GM21576 (cell line): Measurements from ENCODE around the gene SEMA6A.

Experiments
- ATAC-seq: cut with Tn5 transposase; IDR thresholded peaks from one replicate; pipeline ENCODE4 v1.9.1; 2021; ENCODE audit warnings: mild to moderate bottlenecking, moderate library complexity; ENCODE audit not compliant: unreplicated experiment

Gene SEMA6A

DNA sequence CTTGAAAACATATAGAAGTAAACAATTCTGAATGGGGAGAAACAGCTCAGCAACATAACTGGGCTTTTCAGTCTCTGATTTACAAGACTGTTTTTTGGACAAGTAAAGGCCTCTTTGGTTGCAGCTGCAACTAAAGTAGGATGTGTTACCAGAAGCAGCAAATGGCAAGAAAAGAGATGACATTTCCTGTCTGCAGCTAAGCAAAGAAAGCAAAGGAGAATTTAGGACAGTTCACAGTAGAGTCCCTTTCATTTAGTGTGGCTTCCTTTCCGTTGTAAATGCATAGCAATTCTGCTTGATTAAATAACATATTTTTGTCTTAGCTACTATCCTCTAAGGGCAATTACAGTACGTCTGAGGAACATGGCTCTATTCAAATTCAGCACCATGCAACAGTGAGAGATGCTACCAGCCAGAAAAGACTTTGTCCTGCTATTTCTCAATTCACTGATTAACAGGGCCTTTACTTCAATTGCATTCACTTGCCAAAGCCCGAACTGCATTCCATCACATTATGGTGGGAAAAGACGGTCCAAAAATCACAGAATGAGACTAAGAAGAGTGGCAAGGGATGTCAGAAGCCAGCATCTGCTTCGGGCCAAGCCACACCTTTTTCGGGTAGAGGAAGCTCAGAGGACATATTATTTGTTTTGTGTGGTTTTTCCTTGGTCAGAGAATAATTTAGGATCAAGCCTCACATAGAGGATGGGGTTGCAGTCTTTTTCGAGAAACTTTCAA lies 107.7 kb downstream of the SEMA6A start:
- no peak for ATAC-seq

DNA sequence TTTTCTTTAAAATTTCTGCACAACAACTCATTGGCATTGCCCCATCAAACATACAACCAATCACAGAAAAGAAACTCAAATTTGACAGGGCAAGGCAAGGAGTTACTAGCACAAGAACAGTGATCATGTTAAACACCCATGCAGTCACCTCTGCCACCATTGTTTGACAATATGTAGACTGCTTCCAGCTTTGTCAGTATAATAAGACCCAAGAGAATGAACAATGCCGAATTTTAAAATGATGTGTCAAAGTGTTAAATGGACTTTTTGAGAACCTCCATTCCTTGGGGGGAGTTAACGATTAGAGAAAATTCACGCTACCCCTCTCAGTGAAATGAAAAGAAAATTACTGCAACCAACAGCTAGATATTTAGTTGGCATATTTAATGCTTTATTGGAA lies 109.2 kb downstream of the SEMA6A start:
- no peak for ATAC-seq

DNA sequence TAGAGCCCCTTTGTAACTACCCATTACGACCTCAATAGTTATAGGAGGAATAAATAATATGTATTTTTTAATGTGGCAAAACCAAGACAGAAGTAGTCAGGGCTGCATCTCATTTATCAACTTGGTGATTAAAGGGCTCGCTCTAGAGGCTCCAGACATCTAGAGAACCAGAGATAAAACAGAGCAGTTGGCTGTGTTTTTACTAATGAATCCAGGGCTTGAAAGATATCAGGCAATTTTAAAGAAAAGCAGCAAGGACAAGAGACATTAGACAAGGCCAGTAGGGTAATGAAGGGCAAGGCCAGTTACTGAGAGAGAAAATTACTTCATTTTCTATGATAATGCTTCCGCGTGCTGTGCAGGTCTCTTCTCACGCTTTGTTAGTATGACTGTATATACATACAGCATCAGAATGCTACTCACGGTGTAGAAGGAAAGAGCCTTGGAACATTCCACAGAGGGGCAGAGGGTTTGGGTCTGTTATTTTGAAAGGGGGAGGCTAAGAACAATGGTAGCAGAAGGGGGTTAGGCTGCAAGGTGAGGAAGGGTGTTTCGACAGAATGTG lies 110.4 kb downstream of the SEMA6A start:
- ATAC-seq: no peak

DNA sequence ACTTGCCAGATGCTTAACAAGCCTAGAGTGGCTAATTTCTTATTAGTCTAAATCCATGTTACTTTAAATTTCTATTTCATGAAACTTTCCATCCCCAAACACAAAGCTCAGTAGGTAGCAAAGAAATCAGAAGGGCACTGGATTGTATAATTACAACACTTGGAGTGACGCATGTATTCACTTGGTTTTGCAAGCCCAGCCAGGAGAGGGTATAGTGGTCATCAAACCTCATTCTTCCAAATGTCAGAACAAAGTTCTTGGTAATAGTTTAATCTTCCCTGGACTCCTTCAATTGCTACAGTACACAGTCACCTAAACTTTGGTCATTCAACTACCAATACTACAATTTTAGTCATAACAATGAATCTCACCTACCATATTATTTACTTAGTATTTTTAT lies 112.1 kb downstream of the SEMA6A start:
- ATAC-seq: no peak

DNA sequence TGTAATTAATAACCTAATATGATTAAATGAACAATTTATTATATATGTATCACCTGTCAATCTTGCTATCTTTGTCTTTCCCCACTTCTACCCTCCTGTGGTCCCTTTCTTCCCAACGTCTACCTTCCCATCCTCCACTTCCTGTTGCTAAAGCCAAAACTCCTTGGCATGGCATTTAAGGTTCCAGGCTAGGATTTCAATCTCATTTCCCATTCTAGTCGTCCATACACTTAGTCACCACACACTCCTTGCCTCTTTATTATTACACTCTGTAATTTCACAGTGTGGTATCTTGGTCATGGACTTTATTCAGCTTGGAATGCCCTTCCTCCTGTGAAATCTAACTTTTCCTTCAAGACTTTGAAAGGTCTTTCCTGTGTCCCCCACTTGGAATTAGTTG lies 115.3 kb downstream of the SEMA6A start:
- no peak for ATAC-seq

DNA sequence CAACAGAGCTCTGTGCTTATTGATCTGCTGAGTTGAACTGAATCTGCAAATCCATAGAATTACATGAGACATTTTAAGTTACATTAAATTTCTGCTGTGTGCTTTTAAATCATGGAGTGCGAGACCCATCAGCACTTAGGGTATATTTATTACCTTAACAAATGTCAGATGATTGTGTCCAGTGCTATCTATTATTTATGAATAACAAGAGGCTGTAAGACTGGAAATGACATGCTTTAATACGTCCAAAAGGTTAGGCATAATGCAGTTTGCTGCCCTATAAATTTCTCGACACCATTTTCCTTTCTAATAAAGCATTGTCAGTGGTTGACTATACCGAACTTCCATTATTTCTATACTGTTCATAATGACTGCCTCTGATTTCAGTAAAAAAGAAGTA lies 117.6 kb downstream of the SEMA6A start:
- ATAC-seq: no peak

DNA sequence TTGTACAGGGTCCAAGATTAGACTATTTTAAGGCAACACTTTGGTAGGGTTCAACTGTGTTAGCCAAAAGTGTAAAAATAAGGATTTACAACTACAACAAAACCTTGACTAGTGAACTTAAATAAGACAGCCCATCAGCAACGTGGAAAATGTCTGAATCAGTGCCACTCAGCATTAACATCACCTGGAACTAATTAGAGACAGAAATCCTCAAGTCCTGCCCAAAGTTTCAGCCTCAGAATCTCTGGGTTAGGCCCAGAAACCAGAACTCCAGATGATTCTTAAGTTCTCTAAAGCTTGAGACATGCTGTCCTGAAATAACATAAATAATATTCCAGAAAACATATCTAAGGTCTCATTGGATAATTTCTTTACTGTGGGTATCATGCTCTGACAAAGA lies 118.6 kb downstream of the SEMA6A start:
- no peak for ATAC-seq

DNA sequence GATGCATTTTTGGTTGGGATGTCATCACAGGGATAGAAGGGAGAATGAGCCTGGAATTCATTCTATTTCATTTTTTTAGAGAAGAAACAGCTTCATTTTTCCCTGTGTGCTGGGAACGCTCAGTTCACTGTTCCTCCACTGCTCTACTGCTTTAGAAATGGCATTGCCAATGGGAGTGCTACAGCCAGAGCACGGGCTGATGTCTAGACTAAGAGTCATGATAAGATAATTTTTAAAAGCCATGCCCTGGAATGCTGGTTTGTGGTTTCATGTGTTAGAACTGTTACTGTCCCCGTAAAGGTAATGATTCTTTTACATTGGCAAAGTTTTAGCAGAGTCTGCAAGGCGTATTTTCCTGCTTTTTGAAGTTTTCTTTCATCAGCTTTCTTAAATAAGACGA lies 119.6 kb downstream of the SEMA6A start:
- no peak for ATAC-seq

DNA sequence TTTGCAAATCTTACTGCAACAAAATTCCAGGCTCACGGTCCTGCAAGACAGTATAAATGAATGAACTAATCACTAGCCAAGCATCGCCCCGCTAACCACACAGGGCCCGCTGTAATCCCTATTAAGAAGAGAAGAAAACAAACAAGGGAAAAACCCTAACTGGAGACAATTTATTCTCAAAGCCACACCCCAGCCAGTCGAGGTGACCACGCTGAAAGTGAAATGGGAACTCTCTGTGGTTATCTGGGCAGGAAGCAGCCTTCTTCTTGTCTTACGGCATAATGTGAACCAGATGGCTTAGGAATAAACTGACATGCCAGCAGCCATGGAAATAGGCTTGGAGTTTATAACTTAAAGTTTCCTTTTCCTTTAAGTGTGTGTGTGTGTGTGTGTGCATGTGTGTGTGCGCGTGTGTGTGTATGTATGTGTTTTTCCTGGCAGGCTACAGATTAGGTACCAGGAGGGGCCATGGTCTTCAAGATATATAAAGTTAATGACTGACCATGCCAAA lies 120.2 kb downstream of the SEMA6A start:
- ATAC-seq: peak; percentile 99

DNA sequence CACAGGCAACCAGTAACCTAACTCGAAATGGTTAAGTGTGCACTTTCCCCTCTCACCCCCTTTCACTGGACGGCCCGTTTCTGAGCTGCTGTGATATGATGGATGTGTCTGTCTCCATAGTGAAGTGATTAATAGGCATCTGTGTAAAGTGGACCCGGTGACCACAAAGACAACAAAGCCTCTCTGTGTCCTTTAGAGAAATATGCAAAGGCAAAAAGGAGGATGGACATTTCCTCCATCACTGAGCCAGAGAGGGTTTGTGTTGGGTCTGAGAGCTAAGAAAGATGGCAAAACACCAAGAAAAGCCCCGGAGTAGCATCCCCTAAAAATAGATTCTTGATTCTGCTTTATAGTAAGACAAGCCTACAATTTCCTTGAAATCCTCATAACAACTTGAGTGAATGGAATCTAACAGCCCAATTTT lies 120.6 kb downstream of the SEMA6A start:
- ATAC-seq: peak; percentile 8

DNA sequence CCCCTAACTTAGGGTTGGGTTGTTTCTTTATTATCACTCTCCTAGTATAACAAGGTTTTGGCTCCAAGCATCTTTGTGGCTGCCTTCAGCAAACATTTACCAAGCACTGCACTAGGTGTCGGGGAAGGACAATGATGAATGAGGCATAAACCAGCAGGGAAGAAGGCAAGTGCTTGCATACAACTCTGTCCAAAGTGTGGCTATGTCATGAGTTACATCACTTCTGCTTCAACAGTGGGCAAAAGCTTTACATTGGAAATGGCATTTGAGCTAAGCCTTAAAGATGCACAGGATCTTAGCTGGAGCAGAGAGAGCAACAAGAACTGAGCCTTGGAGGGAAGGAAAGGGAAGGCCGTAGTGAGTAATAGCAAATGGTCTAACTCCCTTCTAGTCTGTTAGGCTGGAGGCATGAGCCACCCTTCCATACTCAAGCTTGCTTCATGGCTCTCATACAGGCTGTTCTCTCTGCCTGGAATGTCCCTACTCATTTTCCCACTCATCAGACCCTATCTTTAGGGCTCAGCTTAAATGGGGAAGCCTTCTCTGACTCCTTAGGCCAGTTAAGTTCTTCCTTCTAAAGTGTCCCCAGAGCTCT lies 121.8 kb downstream of the SEMA6A start:
- ATAC-seq: no peak

DNA sequence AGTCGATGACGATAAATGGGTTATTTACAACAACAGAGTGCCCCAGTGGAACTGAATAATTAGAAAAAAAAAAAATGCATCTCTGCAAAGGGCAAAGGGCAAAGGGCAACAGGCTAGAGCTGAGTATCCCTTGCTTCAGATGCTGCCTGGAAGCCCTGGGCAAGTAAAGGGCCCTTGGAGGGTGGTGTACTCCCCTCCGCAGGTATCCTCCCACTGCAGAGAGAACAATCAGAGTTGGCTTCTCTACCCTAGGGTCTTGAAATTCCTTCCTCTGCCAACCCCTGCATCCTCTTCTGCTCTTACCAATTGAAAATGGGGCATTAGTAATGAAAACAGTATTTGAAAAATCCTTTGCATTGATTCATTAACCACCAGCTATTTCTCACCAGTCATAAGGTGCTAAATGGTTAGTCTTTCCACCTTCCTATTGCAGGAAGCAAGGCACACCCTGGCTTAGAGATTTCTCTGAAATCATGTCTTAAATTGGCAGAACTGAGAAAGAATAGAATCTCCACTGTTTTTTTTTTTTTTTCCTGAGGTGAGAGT lies 122.6 kb downstream of the SEMA6A start:
- ATAC-seq: no peak

DNA sequence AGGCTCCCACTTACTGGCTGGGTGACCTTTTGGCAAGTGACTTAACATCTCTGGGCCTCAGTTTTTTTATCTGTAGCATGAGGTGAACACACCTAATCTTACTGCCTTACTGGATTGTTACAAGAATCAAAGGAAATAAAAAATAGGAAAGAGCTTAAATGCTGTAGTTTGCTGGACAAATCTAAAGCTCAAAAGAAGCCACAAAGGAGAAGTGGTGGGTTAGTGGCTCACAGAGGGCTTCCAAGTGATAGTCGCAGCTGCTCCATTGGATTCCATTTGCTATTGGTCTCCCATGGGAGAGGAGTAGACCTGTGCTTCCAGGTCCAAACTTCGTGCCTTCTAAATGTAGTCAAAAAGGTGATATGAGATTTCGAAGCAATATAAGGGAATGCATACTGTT lies 123.6 kb downstream of the SEMA6A start:
- no peak for ATAC-seq

DNA sequence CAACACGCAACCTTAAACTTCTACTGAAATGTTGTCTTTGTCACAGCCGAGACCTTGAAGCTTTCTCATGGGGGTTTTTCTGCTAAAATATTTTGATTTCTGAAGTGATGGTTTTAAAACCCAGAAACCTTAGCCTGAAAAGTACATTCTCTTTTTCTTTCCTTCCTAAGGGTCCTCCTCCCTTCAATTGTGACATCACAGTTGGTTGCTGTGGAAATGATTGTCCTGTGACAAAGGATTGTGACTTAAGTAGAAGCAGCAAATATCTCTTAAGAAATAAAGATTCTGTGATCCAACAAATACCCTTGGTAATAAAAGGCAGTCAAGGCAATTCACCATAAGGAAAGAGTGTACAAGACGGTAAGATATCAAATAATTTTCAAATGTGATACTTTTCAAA lies 125.2 kb downstream of the SEMA6A start:
- no peak for ATAC-seq

DNA sequence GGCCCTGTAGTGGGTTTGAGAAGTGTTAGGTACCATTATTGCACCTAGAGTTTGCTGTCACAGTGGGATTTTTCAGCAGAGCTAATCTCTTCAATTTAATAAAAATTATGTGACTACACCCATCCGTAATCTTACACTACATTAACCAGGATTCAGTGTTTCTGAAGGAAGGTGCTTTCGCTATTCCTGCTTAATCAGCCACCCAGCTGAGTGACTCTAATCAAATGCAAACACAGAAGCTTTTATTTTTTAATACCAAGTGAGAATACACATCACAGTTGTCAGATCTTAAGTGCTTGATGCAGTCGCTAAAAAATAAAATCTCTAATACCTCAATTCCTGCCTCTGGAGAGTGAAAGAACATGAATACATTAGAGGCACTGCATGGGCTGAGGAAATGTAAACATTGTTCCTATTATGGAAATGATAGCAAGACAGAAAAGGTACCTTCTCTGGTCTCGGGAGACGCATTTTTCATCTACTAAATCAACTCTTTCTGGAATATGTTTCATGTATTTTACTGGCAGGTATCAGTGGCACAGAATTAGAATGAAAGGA lies 125.7 kb downstream of the SEMA6A start:
- no peak for ATAC-seq

DNA sequence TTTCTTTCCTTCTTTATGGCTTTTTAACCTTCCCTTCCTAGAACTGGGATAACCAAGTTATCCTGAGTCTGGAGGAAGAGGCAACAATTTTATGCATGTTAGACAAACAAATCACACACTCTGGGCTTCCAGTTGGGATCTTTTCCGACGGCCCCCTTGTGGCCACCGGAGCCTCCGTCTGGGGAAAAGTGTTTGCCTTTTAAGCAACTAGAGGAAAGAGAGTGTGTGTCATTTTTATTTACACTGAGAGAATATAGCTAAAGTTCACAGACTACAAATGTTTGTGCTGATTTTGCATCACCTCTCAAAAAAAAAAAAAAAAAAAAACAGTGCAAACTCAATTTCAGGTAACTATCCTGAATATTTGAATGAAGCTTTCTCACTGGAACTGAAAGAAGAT lies 126.2 kb downstream of the SEMA6A start:
- no peak for ATAC-seq

DNA sequence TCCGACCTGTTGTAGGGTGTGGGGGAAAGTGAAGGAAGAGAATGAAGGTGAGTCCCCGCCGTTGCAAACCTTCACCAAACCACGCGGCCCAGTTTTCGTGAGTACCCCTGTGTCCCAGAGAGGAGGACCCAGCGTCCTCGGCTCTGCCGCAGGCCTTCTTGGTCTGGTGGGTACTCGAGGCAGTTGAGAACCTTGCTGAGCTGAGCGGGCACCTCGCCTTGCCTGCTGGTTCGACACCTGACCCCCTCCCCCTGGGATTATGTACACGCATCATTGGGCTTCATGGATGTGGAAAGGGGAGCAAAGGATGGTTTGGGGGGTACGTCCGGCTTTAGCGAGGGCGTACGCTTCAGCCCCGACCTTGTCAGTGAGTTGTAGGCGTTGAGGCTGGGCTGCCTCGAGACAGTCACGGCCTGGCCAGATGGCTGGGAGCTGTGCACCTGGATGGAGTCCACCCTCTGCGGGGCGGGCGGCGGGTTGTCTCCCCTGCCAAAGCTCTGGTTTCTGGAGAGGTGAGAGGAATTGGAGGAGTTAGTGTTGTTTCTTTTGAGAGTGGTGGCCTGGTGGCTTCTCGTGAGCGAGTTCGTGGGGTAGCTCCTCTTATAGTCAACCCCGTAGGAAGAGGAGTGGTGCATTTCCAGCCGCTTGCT lies 128.1 kb downstream of the SEMA6A start:
- no peak for ATAC-seq

DNA sequence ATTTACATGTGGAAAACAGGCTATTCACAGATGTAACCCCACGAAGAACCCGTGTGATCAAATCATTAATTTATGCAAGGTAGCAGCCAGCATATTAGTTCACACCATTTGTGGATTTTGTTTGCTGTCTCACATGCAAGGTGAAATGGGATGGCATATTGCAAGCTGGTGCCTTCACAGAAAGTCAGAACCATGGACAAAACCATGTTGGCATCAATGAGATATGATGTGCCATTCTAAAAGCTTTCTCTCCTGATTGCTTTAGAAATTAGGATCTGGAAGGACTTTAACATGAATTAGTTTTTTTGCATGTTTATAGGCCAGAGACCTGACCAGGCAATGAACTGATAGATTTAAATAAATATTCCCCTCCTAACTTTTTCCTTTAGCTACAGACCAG lies 129.3 kb downstream of the SEMA6A start:
- no peak for ATAC-seq

DNA sequence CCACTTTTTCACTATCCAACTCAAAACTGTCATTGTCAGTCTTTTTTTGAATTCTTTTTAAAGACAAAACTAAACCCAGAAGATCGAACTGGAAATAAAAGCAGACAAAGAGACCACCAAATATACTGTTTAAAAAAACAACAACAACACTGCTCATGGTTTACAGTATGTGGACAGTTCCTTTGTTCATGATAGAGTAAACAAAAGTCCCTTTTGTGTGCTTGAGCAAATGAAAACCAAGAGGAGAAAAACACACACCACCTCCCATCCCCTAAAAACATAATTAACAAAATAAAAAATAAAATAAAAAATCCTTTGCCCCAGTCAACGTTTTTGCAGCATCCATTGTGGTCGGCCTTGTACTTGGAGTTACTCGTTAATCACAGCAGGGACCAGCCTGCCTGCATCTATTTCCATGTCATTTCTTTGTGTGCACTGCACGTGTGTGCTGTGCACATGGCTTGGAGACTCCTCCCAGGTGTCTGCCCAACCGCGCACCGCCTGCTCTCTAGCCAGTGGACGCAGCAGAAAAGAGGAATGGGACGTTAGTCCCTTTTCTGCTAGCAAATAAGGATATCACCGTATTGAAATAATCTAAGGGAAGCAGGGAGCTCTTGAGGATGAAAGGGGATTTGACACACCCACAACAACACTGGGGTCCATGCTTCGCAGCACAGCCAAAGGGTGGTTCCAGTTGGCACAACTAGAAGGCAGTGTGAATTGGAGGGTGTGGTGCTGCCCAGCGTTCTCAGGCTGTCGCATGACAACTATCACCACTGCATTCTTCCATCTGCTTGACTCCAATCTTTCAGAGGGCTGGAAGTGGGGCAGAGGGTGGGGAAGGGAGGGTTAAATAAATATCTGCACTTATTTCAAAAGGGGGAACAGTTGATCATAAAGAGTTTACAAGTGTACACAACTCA lies 130.0 kb downstream of the SEMA6A start:
- no peak for ATAC-seq

DNA sequence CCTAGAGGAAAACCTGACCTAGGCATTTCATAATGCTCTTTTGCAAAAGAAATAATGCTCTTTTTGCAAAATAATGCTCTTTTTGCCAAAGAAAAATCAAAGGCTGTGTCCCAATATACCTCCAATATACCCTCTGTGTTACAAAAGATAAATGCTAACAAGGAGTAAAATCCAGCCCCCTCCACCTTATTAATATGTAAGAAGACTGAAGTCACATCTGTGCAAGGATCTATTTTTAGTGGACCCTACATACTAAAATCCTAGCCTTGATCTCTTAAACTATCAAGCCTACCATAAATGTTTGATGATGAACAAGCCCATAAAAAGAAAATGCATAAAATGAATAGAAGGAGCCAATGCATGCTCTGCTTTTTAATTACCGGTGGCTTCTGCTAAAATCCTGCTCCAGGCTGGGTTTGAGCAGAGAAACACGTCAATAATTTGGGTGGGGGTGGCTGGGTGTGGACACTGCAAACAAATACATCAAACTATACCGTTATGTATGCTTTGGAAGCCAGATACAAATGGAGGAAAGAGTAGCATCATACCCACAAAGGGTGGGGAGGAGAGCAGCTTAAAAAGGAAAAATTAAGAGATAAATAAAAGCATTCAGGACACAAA lies 131.6 kb downstream of the SEMA6A start:
- ATAC-seq: no peak
